NCI-H1417 (cell line): ENCODE results near the gene STYXL1.

Experiments
- DNase-seq, 3 experiments: peaks; one replicate each; lab custom pipeline; 2025; lab: John Stamatoyannopoulos, UW

STYXL1 gene

GRCh38 chr7:75957021-75957736, 90.6 kb downstream of the STYXL1 start:
- DNase-seq, result no peak

GRCh38 chr7:75955331-75955955, 92.4 kb downstream of the STYXL1 start:
- no peak for DNase-seq

GRCh38 chr7:75953931-75954330, 93.9 kb downstream of the STYXL1 start:
- DNase-seq, result no peak

GRCh38 chr7:75953431-75953830, 94.4 kb downstream of the STYXL1 start:
- no peak for DNase-seq

GRCh38 chr7:75951506-75951905, 96.3 kb downstream of the STYXL1 start:
- no peak for DNase-seq

- DNase-seq, result no peak
Observed at GRCh38 chr7:75950111-75950681, 97.6 kb downstream of the STYXL1 start.

GRCh38 chr7:75948179-75948578, 99.6 kb downstream of the STYXL1 start:
- DNase-seq, result no peak
